Stomach (tissue), 19 donors: ENCODE measurements around the gene AATK. TPM values are rescaled to one million over a fixed set of nuclear protein-coding genes. Genes with fewer than 3 reads are reported as not detected.

ENCODE experiments used
- DNase-seq, 2 donors: peaks; one replicate each; pipeline versions ENCODE4 v3.0.0 to v3.0.0-alpha.2; 2013 to 2019
- H3K27ac ChIP-seq, 5 donors: fragments of 200-600 bp in 4 of 5; sonication (generic) in 4 of 5; one replicate each; pipeline ENCODE4 v1.5.1; 2013 to 2019; ENCODE audit warnings: mild to moderate bottlenecking in 1 of 5, moderate library complexity in 1 of 5
- H3K27me3 ChIP-seq, 3 donors: fragments of 200-600 bp; sonication (generic); one replicate each; pipeline ENCODE4 v1.5.1; 2017 to 2019; ENCODE audit warnings: mixed run types in 1 of 3
- H3K36me3 ChIP-seq, 4 donors: fragments of 200-600 bp; sonication (generic); 1 replicate in 3 of 4; 2 replicates in 1 of 4; pipeline ENCODE4 v1.5.1; 2016 to 2019
- H3K4me1 ChIP-seq, 4 donors: fragments of 200-600 bp; sonication (generic); one replicate each; pipeline ENCODE4 v1.5.1; 2016 to 2019
- H3K4me3 ChIP-seq, 4 donors: fragments of 200-600 bp; sonication (generic) in 3 of 4; one replicate each; pipeline ENCODE4 v1.5.1; 2016 to 2019; ENCODE audit warnings: mild to moderate bottlenecking in 1 of 4
- H3K9me3 ChIP-seq, 4 donors: fragments of 200-600 bp; sonication (generic); one replicate each; pipeline ENCODE4 v1.5.1; 2016 to 2019
- EP300 ChIP-seq: sonication (generic); formaldehyde crosslinking; IDR thresholded peaks from one replicate; pipeline ENCODE4 v1.6.1; 2017; ENCODE audit warnings: antibody characterized with exemption
- POLR2A ChIP-seq, 4 donors: fragments of 450-650 bp; IDR thresholded peaks; one replicate each; pipeline ENCODE4 v1.6.1; 2016; ENCODE audit warnings: antibody characterized with exemption in 4 of 4, control low read depth in 2 of 4, mild to moderate bottlenecking in 1 of 4, moderate library complexity in 1 of 4
- POLR2AphosphoS5 ChIP-seq, 3 donors: sonication (generic); formaldehyde crosslinking; IDR thresholded peaks; one replicate each; pipeline ENCODE4 v1.6.1; 2016; ENCODE audit warnings: antibody characterized with exemption in 3 of 3
- whole genome bisulfite sequencing, 5 donors: extraction: QIAGEN DNeasy Blood & Tissue Kit in 3 of 5; methylation state at CpG; one replicate each; pipeline versions ENCODE4 v1.1.5 to v1.1.7; 2013 to 2018; 5-methylcytosine and 5-hydroxymethylcytosine counted together
- intact Hi-C: fragments of 100-400 bp; cut with DNase I; formaldehyde crosslinking; loops from one replicate; pipeline ENCODE4 v1.15.1; 2023; ENCODE audit warnings: low total_unique reads
- long read RNA-seq, 10 donors: transcript quantifications; one replicate each; lab custom pipeline, GENCODE V29; 2026
- polyA plus RNA-seq, 3 donors: library from polyadenylated mRNA; stranded (reverse); fragments of 200-250 nt; gene quantifications; one replicate each; pipeline ENCODE4 v1.2.3, GENCODE V29; 2013
- total RNA-seq, 5 donors: library from RNA; depleted of rRNA; stranded (reverse); fragments of >200 nt; gene quantifications; one replicate each; pipeline versions ENCODE4 v1.1.0 to v1.2.3, GENCODE V29; 2014 to 2016
- TF ChIP-seq, protein P1 (sequence below), 7 experiments: fragments of 450-650 bp in 4 of 7; fragments of 200-600 bp in 3 of 7; sonication (generic) in 3 of 7; IDR thresholded peaks; one replicate each; pipeline ENCODE4 v1.5.1; 2016 to 2019; ENCODE audit warnings: antibody characterized with exemption in 7 of 7, control low read depth in 2 of 7, mild to moderate bottlenecking in 1 of 7
- donor health status: healthy with polysubstance abuse.
- donor health status: Bipolar disorder and iron deficiency.
- donor health status: healthy.

The AATK gene, protein sequence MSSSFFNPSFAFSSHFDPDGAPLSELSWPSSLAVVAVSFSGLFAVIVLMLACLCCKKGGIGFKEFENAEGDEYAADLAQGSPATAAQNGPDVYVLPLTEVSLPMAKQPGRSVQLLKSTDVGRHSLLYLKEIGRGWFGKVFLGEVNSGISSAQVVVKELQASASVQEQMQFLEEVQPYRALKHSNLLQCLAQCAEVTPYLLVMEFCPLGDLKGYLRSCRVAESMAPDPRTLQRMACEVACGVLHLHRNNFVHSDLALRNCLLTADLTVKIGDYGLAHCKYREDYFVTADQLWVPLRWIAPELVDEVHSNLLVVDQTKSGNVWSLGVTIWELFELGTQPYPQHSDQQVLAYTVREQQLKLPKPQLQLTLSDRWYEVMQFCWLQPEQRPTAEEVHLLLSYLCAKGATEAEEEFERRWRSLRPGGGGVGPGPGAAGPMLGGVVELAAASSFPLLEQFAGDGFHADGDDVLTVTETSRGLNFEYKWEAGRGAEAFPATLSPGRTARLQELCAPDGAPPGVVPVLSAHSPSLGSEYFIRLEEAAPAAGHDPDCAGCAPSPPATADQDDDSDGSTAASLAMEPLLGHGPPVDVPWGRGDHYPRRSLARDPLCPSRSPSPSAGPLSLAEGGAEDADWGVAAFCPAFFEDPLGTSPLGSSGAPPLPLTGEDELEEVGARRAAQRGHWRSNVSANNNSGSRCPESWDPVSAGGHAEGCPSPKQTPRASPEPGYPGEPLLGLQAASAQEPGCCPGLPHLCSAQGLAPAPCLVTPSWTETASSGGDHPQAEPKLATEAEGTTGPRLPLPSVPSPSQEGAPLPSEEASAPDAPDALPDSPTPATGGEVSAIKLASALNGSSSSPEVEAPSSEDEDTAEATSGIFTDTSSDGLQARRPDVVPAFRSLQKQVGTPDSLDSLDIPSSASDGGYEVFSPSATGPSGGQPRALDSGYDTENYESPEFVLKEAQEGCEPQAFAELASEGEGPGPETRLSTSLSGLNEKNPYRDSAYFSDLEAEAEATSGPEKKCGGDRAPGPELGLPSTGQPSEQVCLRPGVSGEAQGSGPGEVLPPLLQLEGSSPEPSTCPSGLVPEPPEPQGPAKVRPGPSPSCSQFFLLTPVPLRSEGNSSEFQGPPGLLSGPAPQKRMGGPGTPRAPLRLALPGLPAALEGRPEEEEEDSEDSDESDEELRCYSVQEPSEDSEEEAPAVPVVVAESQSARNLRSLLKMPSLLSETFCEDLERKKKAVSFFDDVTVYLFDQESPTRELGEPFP (N-terminal part only)
- total RNA-seq (10 to 100 TPM in 4 of 5 donors, under 1 TPM in 1; 0.87 to 31.7 (median 10.9) TPM), polyA plus RNA-seq (1 to 10 TPM; 1.7 to 4.1 (median 3.1) TPM)
- long read RNA-seq, donor 1, result 0 reads
- long read RNA-seq, donor 2, result 0 reads
- long read RNA-seq, donor 3, result 0 reads
- long read RNA-seq, donor 4, result 0 reads
- long read RNA-seq, donor 5, result 0 reads
- long read RNA-seq, donor 6, full-length matches to known transcripts, result 1 of 1 reads
- long read RNA-seq, donor 6, partial matches to known transcripts, result 0 of 1 reads
- long read RNA-seq, donor 6, other reads (novel, unspliced or antisense), result 0 of 1 reads
- long read RNA-seq, donor 7, result 0 reads
- long read RNA-seq, donor 8, result 0 reads
- long read RNA-seq, donor 9, result 0 reads
- long read RNA-seq, donor 10, full-length matches to known transcripts, result 1 of 1 reads
- long read RNA-seq, donor 10, partial matches to known transcripts, result 0 of 1 reads
- long read RNA-seq, donor 10, other reads (novel, unspliced or antisense), result 0 of 1 reads

DNA sequence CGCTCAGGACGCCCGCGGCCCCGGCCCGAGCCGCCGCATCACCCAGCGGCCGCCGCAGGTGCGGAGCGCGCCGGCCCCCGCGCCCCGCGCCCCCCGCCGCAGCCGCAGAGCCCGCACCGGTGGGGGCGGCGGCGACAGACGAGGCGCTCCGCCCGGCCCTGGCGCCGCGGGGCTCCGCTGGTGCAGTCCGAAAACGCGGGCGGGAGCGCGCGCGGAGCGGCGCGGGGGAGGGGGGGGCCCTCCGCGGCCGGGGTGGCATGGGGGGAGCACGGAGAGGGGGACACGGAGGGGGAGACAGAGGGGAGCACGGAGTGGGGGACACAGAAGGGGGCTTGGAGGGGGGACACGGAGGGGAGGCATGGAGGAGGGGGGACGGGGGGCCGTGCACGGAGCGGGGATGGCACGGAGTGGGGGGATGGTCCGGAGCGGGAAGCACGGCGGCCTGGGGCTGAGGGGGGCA is at the start of gene AATK:
AATK (minus strand) TSS at position 189 of the 460 bp plus-strand sequence. CDS start 229 bp downstream, outside the sequence.
- Histone ChIP-seq H3K4me1 (peaks cover 6 to 25% (median 21%) of the 10 kb centered on the region in 4 donors), H3K36me3 (no peaks in the 10 kb centered on the region), H3K4me3 (peak within 1 kb of the TSS; percentile 40 to 50 (median 48)), H3K9me3 (no peaks in the 10 kb centered on the region), H3K27ac (peak within 1 kb of the TSS; percentile 53 to 69 (median 63)), H3K27me3 (peaks cover 0 to 56% (median 22%) of the 10 kb centered on the region in 3 donors)
- TF ChIP-seq, protein P1, sequence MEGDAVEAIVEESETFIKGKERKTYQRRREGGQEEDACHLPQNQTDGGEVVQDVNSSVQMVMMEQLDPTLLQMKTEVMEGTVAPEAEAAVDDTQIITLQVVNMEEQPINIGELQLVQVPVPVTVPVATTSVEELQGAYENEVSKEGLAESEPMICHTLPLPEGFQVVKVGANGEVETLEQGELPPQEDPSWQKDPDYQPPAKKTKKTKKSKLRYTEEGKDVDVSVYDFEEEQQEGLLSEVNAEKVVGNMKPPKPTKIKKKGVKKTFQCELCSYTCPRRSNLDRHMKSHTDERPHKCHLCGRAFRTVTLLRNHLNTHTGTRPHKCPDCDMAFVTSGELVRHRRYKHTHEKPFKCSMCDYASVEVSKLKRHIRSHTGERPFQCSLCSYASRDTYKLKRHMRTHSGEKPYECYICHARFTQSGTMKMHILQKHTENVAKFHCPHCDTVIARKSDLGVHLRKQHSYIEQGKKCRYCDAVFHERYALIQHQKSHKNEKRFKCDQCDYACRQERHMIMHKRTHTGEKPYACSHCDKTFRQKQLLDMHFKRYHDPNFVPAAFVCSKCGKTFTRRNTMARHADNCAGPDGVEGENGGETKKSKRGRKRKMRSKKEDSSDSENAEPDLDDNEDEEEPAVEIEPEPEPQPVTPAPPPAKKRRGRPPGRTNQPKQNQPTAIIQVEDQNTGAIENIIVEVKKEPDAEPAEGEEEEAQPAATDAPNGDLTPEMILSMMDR (IDR thresholded peaks at IDR 0.05), result no peak
- intact Hi-C loops, result no loop called here
- no peak for DNase-seq
- 0 to 2% (median 1%) methylated on average over 17 to 61 of the region's 62 CpGs for WGBS, 5 donors

GRCh38 chr17:81213978-81214377 is 48.0 kb upstream of the AATK start:
- Histone ChIP-seq H3K27me3 (no peaks in the 10 kb centered on the region), H3K9me3 (no peaks in the 10 kb centered on the region), H3K4me1 (no peaks in the 10 kb centered on the region), H3K4me3 (no peak overlapping the region), H3K27ac (no peak overlapping the region), H3K36me3 (peaks cover 0 to 26% (median 16%) of the 10 kb centered on the region in 4 donors)
- DNase-seq, result no peak
- TF ChIP-seq POLR2A (IDR thresholded peaks at IDR 0.05), result no peak
- TF ChIP-seq POLR2AphosphoS5 (IDR thresholded peaks at IDR 0.05), result no peak
- no peak for TF ChIP-seq EP300
- TF ChIP-seq, protein P1 (IDR thresholded peaks at IDR 0.05), result no peak
- intact Hi-C loops, result no loop called here
- 93 to 97% (median 97%) methylated on average over 8 of the region's 8 CpGs for WGBS, 5 donors

- no peak overlapping the region for H3K4me3 ChIP-seq
- intact Hi-C loops, result no loop called here
- H3K4me1 ChIP-seq, result no peaks in the 10 kb centered on the region
- H3K36me3 ChIP-seq, result peaks cover 0 to 19% (median 11%) of the 10 kb centered on the region in 4 donors
- TF ChIP-seq EP300, result no peak
- no peak for TF ChIP-seq POLR2A (IDR thresholded peaks at IDR 0.05)
- TF ChIP-seq, protein P1 (IDR thresholded peaks at IDR 0.05), result no peak
- no peak for TF ChIP-seq POLR2AphosphoS5 (IDR thresholded peaks at IDR 0.05)
- no peaks in the 10 kb centered on the region for H3K9me3 ChIP-seq
- no peaks in the 10 kb centered on the region for H3K27me3 ChIP-seq
- no peak overlapping the region for H3K27ac ChIP-seq
- no peak for DNase-seq
- 86 to 99% (median 95%) methylated on average over 9 of the region's 9 CpGs for WGBS, 5 donors
These were observed 46.3 kb upstream of the AATK start for GRCh38 chr17:81212365-81212764.
